ENCODE data around the gene RPUSD4.

GRCh38 chr11:126198648-126199047 lies 12.8 kb downstream of the RPUSD4 start:
- TF ChIP-seq POLR2A (IDR thresholded peaks at IDR 0.05; ENCODE audit: low read length) = no peak
- TF ChIP-seq GATA1 (IDR thresholded peaks at IDR 0.05; ENCODE audit: low read depth, low read length) = no peak
